ENCODE data around the gene MEIOSIN. TPM values are rescaled to one million over a fixed set of nuclear protein-coding genes. Genes with fewer than 3 reads are reported as not detected.

The MEIOSIN gene, protein sequence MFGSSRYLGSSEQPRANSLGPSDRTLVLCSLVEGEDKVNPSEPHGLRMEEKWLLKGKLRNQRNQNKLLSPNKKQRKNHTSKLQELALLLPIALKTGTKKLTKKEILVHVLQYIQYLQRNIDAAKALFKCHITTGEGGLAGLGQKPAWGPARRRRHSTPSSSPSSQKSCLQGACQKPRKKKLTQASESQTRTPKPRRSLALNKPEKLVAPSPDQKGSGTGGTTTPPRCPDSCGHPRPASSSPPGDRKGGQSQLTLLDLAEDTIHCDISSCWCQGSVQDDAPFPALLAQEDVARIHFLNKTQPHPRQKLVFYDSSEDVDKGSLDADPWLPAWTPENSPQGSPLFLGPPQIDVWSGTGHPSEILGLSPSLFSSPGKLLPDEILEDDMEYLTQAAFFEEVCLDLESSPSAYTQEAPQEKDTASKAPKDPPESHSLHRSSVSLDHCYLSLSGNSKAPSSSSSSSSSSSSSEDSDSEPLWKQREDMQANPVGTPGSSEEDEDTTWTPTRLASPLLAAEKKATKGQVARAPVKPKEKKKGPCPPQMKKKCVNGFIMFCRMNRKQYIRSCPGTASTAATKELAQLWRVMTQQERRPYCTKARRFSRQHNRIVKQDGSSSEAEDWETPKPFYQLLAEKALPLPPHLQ
- total RNA-seq, result not detected

DNA sequence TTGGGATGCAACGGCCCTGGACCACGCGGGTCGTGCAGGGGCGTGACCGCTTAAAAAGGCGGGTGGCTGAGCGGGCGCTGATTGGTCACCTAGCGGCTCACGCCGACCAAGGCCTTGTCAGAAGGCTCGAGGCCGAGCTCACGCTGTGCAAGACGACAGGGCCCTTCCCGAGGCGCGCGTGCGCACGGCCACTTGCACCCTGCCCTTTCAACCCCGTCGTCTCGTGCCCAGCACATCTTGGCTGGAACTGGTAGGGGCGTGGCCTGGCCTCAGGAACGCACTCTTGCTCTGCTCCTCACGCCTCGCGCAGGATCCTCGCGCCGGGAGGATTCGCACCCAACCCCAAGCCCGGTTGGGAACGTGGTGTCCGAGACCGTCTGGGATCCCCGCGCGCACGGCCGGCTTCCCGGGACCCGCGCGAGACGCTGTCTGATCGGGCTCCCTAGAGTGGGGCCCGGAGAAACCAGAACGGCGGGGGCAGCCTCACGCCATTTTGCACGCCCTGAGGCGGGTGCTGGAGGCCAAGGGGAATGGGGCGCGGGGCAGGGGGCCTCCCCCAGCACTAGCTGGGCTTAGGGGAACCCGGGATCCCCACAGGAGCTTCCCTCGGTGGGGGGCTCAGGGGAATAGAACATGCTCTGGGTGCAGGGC, at the start of gene MEIOSIN:
TSS of gene MEIOSIN (plus strand) at position 280 of the 651 bp plus-strand sequence. CDS start 1,938 bp downstream, outside the sequence.

DNA sequence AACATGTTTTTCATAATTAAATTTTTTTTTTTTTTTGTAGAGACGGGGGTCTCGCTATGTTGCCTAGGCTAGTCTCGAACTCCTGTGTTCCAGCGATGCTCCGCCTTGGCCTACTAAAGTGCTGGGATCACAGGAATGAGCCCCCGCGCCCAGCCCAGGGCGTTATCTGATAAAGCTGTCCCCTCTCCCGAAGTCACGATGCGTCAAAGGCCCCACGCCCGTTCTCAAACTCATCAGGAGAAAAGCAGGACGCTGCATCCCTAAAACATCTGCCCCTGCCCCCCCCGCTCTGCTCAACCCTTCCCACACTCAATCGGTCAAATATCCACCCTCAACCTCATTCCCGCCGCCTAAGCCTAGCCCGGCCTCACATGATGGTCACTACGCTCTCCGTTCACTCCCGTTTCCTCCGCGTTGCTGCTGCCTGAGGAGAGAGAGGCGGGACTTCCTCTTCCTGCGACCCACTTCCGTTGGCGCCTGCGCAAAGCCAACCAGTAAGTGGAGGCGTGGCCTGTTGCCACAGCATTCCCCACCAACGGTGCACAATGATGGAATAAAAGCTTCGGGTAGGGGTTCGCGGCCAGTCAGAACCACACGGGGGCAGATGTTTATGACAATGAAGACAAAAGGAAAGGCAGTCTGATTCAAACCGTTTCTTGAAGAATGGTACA, 41.6 kb upstream of the MEIOSIN start, which contains the start of gene SNRPD2:
TSS of gene SNRPD2 (minus strand) at position 438 of the 671 bp plus-strand sequence. CDS start at position 373, 65 bp downstream.

DNA sequence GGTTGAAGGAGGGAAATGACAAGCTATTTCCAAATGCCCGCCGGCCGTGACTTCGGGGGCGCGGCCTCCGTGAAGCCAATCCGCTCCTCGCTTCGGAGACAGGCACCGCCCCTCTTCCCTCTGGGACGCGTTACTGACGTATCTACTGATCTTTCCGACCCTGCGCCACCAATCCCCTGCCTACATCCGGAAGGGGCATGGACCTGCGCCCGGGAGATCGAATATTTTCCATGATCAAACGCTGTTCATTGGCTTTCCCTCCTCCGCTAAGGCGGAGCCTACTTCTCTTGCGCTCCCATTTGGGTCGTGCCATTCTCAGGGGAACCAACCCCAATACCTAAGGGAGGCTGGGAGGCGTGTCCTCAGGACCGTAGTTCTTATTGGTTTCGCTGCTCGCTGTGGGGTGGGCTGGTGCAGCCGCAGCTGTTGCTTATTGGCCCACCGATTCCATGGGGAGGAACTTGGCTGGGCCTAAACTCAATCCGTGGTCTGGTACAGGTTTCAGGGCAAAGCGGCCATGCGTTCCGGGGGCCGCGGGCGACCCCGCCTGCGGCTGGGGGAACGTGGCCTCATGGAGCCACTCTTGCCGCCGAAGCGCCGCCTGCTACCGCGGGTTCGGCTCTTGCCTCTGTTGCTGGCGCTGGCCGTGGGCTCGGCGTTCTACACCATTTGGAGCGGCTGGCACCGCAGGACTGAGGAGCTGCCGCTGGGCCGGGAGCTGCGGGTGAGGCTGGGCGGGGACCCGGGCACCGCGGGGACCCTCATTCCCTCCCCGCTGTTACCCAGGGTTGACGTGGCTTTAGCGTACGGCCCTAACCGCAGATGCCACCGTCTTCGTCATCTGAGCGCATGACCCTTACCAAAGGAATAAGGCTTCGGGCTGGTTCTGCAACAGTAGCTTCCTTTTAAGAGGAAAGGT, 40.8 kb upstream of the MEIOSIN start, which contains the start of gene QPCTL:
TSS of gene QPCTL (plus strand) at position 480 of the 919 bp plus-strand sequence. CDS start at position 518, 38 bp downstream.

DNA sequence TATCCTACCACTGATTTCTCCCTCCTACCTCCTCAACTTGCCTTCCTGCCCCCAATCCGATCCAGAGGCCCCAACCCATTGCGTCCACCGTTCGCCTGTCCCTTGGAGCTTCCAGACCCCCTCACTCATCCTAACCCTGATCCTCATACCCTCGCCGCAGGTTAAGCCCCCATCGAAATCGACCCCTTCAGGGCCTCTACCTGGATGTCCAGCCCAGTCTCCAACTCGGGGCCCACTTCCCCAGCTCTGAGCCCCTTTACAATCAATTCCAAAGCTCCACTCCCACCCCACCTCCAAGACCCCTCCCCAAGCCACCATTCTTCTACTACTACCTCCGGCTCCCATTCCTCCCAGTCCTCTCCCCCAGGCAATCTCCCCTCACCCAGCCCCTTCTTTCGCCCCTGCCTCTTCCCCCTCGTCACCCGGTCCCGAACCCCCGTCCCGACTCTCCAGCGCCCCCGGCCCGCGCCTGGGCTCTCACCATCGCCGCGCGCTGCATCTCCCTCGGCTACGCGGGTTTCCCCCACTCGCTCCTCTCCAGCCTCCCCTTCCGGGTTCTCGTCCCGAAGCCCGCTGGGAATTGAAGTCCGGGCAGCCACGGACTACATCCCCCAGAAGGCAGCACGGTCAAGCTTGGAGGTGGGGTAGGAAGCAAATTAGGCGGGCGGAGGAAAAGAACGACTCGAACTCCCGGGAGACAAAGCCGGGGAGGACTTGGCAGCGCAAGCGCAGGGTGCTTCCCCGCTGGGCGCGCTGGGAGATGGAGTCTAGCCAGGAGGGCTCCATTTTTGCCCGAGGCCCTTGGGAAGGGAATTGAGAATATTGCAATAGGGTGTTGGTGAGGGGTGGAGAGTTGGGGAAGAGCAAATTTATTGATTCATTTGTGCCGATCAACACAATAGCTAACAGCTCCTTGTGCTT, 2.6 kb upstream of the MEIOSIN start, which contains the start of gene FBXO46:
TSS of gene FBXO46 (minus strand) at position 529 of the 921 bp plus-strand sequence. CDS start 17,401 bp downstream, outside the sequence.

DNA sequence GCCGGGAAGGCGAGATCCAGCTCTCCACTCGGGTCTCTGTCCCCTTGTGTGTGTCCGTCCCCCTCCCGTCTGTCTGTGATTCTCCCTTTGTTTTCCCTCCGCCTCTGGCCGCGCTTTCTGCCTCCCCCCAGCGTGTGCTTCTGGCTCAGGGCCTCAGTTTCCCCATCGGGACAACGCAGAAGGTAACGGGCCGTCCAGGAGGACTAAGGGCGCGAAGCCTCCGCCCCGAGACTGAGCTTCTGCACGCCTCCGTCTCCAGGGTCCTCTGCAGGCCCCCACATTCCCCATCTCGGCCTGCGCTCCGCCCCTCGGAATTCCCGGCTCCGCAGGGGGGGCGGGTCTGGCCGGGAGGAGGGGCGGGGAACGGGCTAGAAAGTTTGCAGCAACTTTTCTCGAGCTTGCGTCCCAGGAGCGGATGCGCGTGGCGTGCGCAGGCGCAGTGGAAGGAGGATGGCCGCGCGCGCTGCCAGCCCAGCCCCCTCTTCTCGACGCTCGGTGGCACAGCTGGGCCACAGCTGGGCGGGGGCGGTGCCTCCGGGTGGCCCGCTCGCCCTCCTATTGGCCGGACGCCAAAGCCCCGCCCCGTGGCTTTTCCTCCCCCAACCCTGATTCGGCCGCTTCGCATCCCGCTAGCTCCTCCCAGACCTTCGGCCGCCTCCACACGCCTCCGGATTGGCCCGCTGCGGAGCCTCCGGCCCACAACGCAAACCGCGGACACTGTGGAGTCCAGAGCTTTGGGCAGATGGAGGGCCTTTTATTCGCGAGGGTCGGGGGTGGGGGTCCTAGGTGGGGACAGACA, 35.9 kb downstream of the MEIOSIN start, which contains the start of gene SIX5:
TSS of gene SIX5 (minus strand) at position 269 of the 799 bp plus-strand sequence. CDS start 408 bp downstream, outside the sequence.

DNA sequence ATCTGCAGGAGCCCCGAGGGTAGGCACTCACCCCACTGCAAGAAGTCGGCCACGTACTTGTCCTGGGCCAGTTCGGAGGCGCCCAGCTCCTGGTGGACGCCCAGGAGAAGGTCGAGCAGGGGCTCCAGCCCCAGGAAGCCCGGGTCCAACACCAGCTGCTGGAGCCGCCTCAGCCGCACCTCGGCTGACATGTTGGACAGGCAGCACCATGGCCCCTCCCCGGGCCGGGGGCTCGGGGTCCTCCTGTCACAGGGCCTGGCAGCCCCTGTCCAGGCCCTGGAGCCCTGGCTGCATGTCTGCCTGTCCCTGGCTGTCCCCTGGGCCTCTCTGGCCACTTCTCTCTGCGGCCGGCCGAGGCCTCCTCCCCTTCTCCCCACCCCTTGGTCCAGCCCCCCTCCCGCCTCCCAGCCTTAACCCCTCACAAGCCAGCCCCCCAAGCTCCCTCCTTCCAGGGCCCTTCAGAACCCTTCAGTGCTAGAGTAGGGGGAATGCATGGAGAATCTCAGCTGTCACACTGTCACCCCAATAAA, 49.0 kb downstream of the MEIOSIN start, which contains the start of gene DMPK:
TSS of gene DMPK (minus strand) at position 329 of the 530 bp plus-strand sequence. CDS start at position 191, 138 bp downstream.

DNA sequence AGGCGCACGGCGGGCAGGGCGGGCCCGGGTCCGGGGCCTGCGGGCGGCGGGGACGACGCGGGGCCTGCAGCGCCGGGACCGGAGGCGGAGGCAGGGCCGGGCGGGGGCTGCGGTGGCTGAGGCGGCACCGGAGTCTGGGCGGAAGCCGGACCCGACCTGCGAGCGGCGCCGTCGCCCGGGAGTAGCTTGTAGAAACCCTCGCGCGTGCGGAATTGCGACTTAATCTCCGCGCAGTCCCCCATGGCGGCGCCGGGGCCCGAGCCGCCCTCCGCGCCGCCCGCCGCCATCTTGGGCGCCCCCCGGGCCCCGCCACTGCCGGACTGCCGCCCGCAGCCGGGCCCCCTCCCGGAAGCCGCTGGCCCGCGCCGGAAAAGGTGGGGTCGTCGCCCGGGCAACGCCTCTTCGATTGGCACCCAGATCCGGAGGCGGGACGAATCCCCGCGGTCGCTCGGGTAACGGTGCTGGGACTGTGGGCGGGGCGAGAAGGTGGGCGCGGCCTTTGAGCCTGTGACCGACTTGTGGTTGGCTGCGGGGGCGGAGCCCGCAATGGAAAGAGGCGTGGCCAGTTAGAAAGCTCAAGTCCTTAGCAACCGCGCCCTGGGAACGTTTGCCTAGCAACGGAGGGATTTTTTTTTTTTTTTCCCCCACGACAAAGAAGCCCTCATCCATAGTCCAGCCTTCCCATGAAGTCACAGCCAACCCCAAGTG, 59.4 kb downstream of the MEIOSIN start, which contains the start of gene DMWD:
TSS of gene DMWD (minus strand) at position 376 of the 708 bp plus-strand sequence. CDS start at position 287, 89 bp downstream.

Other genes starting within 250 kb of the MEIOSIN start
- gene RTN2, start 236.4 kb upstream of the MEIOSIN start, total RNA-seq, result 29.7 TPM
- gene PPM1N, start 235.0 kb upstream of the MEIOSIN start, total RNA-seq, result 2.1 TPM
- 35.2 TPM for gene VASP, start 226.0 kb upstream of the MEIOSIN start, total RNA-seq
- 4.4 TPM for gene OPA3, start 148.6 kb upstream of the MEIOSIN start, total RNA-seq
- gene GPR4, start 131.2 kb upstream of the MEIOSIN start, total RNA-seq, result 0.71 TPM
- 17.7 TPM for gene EML2, start 94.0 kb upstream of the MEIOSIN start, total RNA-seq
- 0.11 TPM for gene GIPR, start 65.2 kb upstream of the MEIOSIN start, total RNA-seq
- 71.1 TPM for gene SNRPD2, start 41.5 kb upstream of the MEIOSIN start, total RNA-seq
- gene QPCTL, start 40.8 kb upstream of the MEIOSIN start, total RNA-seq, result 8.2 TPM
- gene FBXO46, start 2.5 kb upstream of the MEIOSIN start, total RNA-seq, result 12.4 TPM
- gene SIX5, start 35.8 kb downstream of the MEIOSIN start, total RNA-seq, result 14.7 TPM
- 61.5 TPM for gene DMPK, start 49.1 kb downstream of the MEIOSIN start, total RNA-seq
- gene DMWD, start 59.4 kb downstream of the MEIOSIN start, total RNA-seq, result 49.6 TPM
- gene RSPH6A, start 81.9 kb downstream of the MEIOSIN start, total RNA-seq, result 0.22 TPM
- gene SYMPK, start 129.7 kb downstream of the MEIOSIN start, total RNA-seq, result 49.0 TPM
- not detected for gene FOXA3, start 130.9 kb downstream of the MEIOSIN start, total RNA-seq
- gene IRF2BP1, start 152.7 kb downstream of the MEIOSIN start, total RNA-seq, result 39.5 TPM
- 3.2 TPM for gene MYPOP, start 169.2 kb downstream of the MEIOSIN start, total RNA-seq
- gene NANOS2, start 181.3 kb downstream of the MEIOSIN start, total RNA-seq, result not detected
- 10.1 TPM for gene NOVA2, start 240.4 kb downstream of the MEIOSIN start, total RNA-seq